Peyer's patch (tissue), 4 donors: ENCODE results near the gene PNPLA3. TPM values are rescaled to one million over a fixed set of nuclear protein-coding genes. Genes with fewer than 3 reads are reported as not detected.

ENCODE experiments used
- DNase-seq, 3 donors: peaks; one replicate each; pipeline ENCODE4 v3.0.0-alpha.2; 2017 to 2019
- H3K27ac ChIP-seq, 4 donors: fragments of 200-600 bp; sonication (generic); one replicate each; pipeline ENCODE4 v1.5.1; 2016 to 2019
- H3K27me3 ChIP-seq, 2 donors: fragments of 200-600 bp; sonication (generic); one replicate each; pipeline ENCODE4 v1.5.1; 2019
- H3K36me3 ChIP-seq, 3 donors: fragments of 200-600 bp; sonication (generic); one replicate each; pipeline ENCODE4 v1.5.1; 2016 to 2019
- H3K4me1 ChIP-seq, 4 donors: fragments of 200-600 bp; sonication (generic); one replicate each; pipeline ENCODE4 v1.5.1; 2016 to 2019
- H3K4me3 ChIP-seq, 4 donors: fragments of 200-600 bp; sonication (generic); 1 replicate in 3 of 4; 2 replicates in 1 of 4; pipeline ENCODE4 v1.5.1; 2016 to 2019; ENCODE audit warnings: mild to moderate bottlenecking in 1 of 4
- H3K9me3 ChIP-seq, 4 donors: fragments of 200-600 bp; sonication (generic); one replicate each; pipeline ENCODE4 v1.5.1; 2016 to 2019; ENCODE audit warnings: mild to moderate bottlenecking in 1 of 4
- CTCF ChIP-seq, 6 experiments: fragments of 450-650 bp in 4 of 6; fragments of 200-600 bp in 2 of 6; sonication (generic) in 1 of 6; IDR thresholded peaks; one replicate each; pipeline ENCODE4 v1.5.1; 2017 to 2019; ENCODE audit warnings: antibody characterized with exemption in 6 of 6, mild to moderate bottlenecking in 3 of 6, moderate library complexity in 1 of 6
- POLR2A ChIP-seq, 2 donors: fragments of 450-650 bp; IDR thresholded peaks; one replicate each; pipeline ENCODE4 v1.5.1; 2017; ENCODE audit warnings: antibody characterized with exemption in 2 of 2, mild to moderate bottlenecking in 2 of 2, moderate library complexity in 2 of 2
- total RNA-seq, 4 donors: library from RNA; depleted of rRNA; stranded (reverse); fragments of >200 nt; gene quantifications; one replicate each; pipeline ENCODE4 v1.1.0, GENCODE V29; 2016

PNPLA3 gene
- total RNA-seq, 4 donors from 2014 or later = 0.80 to 6.6 (median 2.5) TPM

GRCh38 chr22:43891360-43892182 lies 32.0 kb upstream of the PNPLA3 start, which contains the start of gene PNPLA5:
TSS of gene PNPLA5 (minus strand) at chr22:43892013. CDS start at chr22:43891880, 133 bp downstream.
- TF ChIP-seq POLR2A (IDR thresholded peaks at IDR 0.05) = no peak
- no peak for TF ChIP-seq CTCF (IDR thresholded peaks at IDR 0.05)
- no peak within 1 kb of the TSS for H3K27ac ChIP-seq
- no peaks in the 10 kb centered on the region for H3K36me3 ChIP-seq
- DNase-seq = no peak
- H3K9me3 ChIP-seq = no peaks in the 10 kb centered on the region
- no peaks in the 10 kb centered on the region for H3K4me1 ChIP-seq
- no peak within 1 kb of the TSS for H3K4me3 ChIP-seq
- H3K27me3 ChIP-seq = peaks cover 0 to 18% of the 10 kb centered on the region in 2 donors

- Histone ChIP-seq H3K36me3 (no peaks in the 10 kb centered on the region), H3K27me3 (peaks cover 0 to 18% of the 10 kb centered on the region in 2 donors), H3K4me3 (no peak overlapping the region), H3K9me3 (no peaks in the 10 kb centered on the region), H3K4me1 (no peaks in the 10 kb centered on the region), H3K27ac (no peak overlapping the region)
- TF ChIP-seq CTCF (IDR thresholded peaks at IDR 0.05) (no peak), POLR2A (IDR thresholded peaks at IDR 0.05) (no peak)
- DNase-seq = no peak
These were observed 31.3 kb upstream of the PNPLA3 start for GRCh38 chr22:43892183-43892894.

- Histone ChIP-seq H3K9me3 (no peaks in the 10 kb centered on the region), H3K27ac (no peak overlapping the region), H3K4me3 (no peak overlapping the region), H3K27me3 (peaks cover 0 to 18% of the 10 kb centered on the region in 2 donors), H3K4me1 (no peaks in the 10 kb centered on the region), H3K36me3 (no peaks in the 10 kb centered on the region)
- no peak for TF ChIP-seq POLR2A (IDR thresholded peaks at IDR 0.05)
- no peak for TF ChIP-seq CTCF (IDR thresholded peaks at IDR 0.05)
- peak in 1 of 3 donors; percentile 25 for DNase-seq
These were observed 30.3 kb upstream of the PNPLA3 start for GRCh38 chr22:43893266-43893665.

- peaks cover 0 to 18% of the 10 kb centered on the region in 2 donors for H3K27me3 ChIP-seq
- TF ChIP-seq POLR2A (IDR thresholded peaks at IDR 0.05) (no peak), CTCF (IDR thresholded peaks at IDR 0.05) (no peak)
These were observed 29.5 kb upstream of the PNPLA3 start for GRCh38 chr22:43894122-43894521.

GRCh38 chr22:43895986-43896645 lies 27.5 kb upstream of the PNPLA3 start:
- TF ChIP-seq POLR2A (IDR thresholded peaks at IDR 0.05) (no peak), CTCF (IDR thresholded peaks at IDR 0.05) (no peak)
- H3K4me1 ChIP-seq = no peaks in the 10 kb centered on the region
- no peaks in the 10 kb centered on the region for H3K36me3 ChIP-seq
- no peak for DNase-seq
- H3K9me3 ChIP-seq = no peaks in the 10 kb centered on the region
- H3K27ac ChIP-seq = no peak overlapping the region
- peaks cover 0 to 9% of the 10 kb centered on the region in 2 donors for H3K27me3 ChIP-seq
- H3K4me3 ChIP-seq = no peak overlapping the region

More at GRCh38 chr22:43894122-43894521, 29.5 kb upstream of the PNPLA3 start:
- H3K4me1 ChIP-seq = no peaks in the 10 kb centered on the region
- no peaks in the 10 kb centered on the region for H3K9me3 ChIP-seq
- H3K4me3 ChIP-seq = no peak overlapping the region
- no peaks in the 10 kb centered on the region for H3K36me3 ChIP-seq
- H3K27ac ChIP-seq = no peak overlapping the region
- DNase-seq = peak in 1 of 3 donors; percentile 30
